Panc1 (cell line): Measurements from ENCODE around the gene RXFP2. TPM values are rescaled to one million over a fixed set of nuclear protein-coding genes. Genes with fewer than 3 reads are reported as not detected.

Experiments used
- ATAC-seq: fragments of 200-7000 bp; cut with Tn5 transposase; 2 replicates; pipeline ENCODE4 v1.9.1; 2020; ENCODE audit warnings: mild to moderate bottlenecking, moderate library complexity
- BruUV-seq: library from RNA; stranded (reverse); fragments of 400-500 nt; replicated peaks from 2 replicates; lab custom pipeline; 2021; lab: Mats Ljungman, UMichigan
- CTCF ChIA-PET: fragments of 300-600 bp; sonication (Branson Sonifier 250); formaldehyde crosslinking; loops from one replicate; lab custom pipeline; 2022; ENCODE audit warnings: antibody characterized with exemption; lab: Charles Lee
- POLR2A ChIA-PET: fragments of 300-600 bp; sonication (Branson Sonifier 250); formaldehyde crosslinking; loops from one replicate; lab custom pipeline; 2022; ENCODE audit warnings: antibody characterized with exemption; lab: Charles Lee
- DNase-seq: peaks from one replicate; pipeline ENCODE4 v3.0.0-alpha.2; 2010; ENCODE audit warnings: low read depth, low spot score
- H3K27ac ChIP-seq: 2 replicates; pipeline ENCODE4 v1.5.1; 2011; ENCODE audit warnings: mild to moderate bottlenecking, low read length, inconsistent platforms
- H3K27me3 ChIP-seq: fragments of 200-500 bp; sonication (Bioruptor generic); 2 replicates; pipeline ENCODE4 v1.6.0; 2014; ENCODE audit warnings: low read length, inconsistent platforms; ENCODE audit not compliant: control insufficient read depth, insufficient read depth
- H3K36me3 ChIP-seq: fragments of 200-500 bp; sonication (Bioruptor generic); 2 replicates; pipeline ENCODE4 v1.5.1; 2014; ENCODE audit warnings: inconsistent platforms, mild to moderate bottlenecking, low read length, moderate library complexity; ENCODE audit not compliant: control insufficient read depth, insufficient read depth
- H3K4me1 ChIP-seq: 2 replicates; pipeline ENCODE4 v1.5.1; 2011; ENCODE audit warnings: inconsistent platforms, mild to moderate bottlenecking, low read length, moderate library complexity; ENCODE audit not compliant: control insufficient read depth, insufficient read depth
- H3K4me3 ChIP-seq, 2 experiments: 2 replicates each; pipeline ENCODE4 v1.5.1; 2011 to 2012; ENCODE audit warnings: low read depth in 2 of 2, low read length in 2 of 2, mild to moderate bottlenecking in 2 of 2, inconsistent platforms in 1 of 2, moderate library complexity in 1 of 2
- H3K9me3 ChIP-seq: fragments of 200-500 bp; sonication (Bioruptor generic); 2 replicates; pipeline ENCODE4 v1.5.1; 2014; ENCODE audit warnings: low read depth, mild to moderate bottlenecking, inconsistent platforms, low read length, moderate library complexity; ENCODE audit not compliant: control insufficient read depth, insufficient read depth
- CTCF ChIP-seq: fragments of 450-650 bp; IDR thresholded peaks from 2 replicates; pipeline ENCODE4 v1.5.1; 2017; ENCODE audit warnings: mild to moderate bottlenecking
- POLR2AphosphoS5 ChIP-seq: IDR thresholded peaks from 2 replicates; pipeline ENCODE4 v1.6.1; 2012; ENCODE audit warnings: mild to moderate bottlenecking, low read depth, low read length, moderate library complexity
- REST ChIP-seq, 2 experiments: IDR thresholded peaks; 2 replicates each; pipeline ENCODE4 v1.6.1; 2011 to 2012; ENCODE audit warnings: low read depth in 2 of 2, control low read depth in 1 of 2, low read length in 1 of 2, mild to moderate bottlenecking in 1 of 2, moderate library complexity in 1 of 2; ENCODE audit not compliant: insufficient read depth in 1 of 2
- SIN3A ChIP-seq: IDR thresholded peaks from 2 replicates; pipeline ENCODE4 v1.6.1; 2012; ENCODE audit warnings: low read depth, mild to moderate bottlenecking, low read length, moderate library complexity, borderline replicate concordance; ENCODE audit not compliant: insufficient read depth
- TCF7L2 ChIP-seq: IDR thresholded peaks from 2 replicates; pipeline ENCODE4 v1.6.1; 2011; ENCODE audit warnings: mild to moderate bottlenecking, low read depth, low read length, inconsistent platforms
- in situ Hi-C: cut with HindIII; loops from 2 replicates; pipeline ENCODE4 v1.10.0; 2016; ENCODE audit warnings: low sequenced_read_pairs, low pct_unique_long_range_greater_than_20kb
- intact Hi-C: fragments of 100-400 bp; cut with micrococcal nuclease; formaldehyde crosslinking; loops from one replicate; pipeline ENCODE4 v1.10.0; 2022; ENCODE audit not compliant: unreplicated experiment
- total RNA-seq: library from RNA; stranded (reverse); gene quantifications from one replicate; pipeline ENCODE4 v1.2.1, GENCODE V29; 2021; ENCODE audit not compliant: unreplicated experiment

RXFP2 gene
- total RNA-seq, 1 experiment from 2014 or later: not detected

- Histone ChIP-seq H3K4me1 (no peaks in the 10 kb centered on the region), H3K9me3 (no peaks in the 10 kb centered on the region), H3K36me3 (no peaks in the 10 kb centered on the region), H3K27me3 (no peaks in the 10 kb centered on the region; the same call in none of the 2 replicates), H3K27ac (no peak overlapping the region), H3K4me3 (no peak overlapping the region)
- intact Hi-C loops (no loop called here), in situ Hi-C loops (no loop called here)
- no peak for ATAC-seq
- TF ChIP-seq CTCF (no peak), SIN3A (no peak), REST (IDR thresholded peaks at IDR 0.05; ENCODE audit: insufficient read depth in 1 of 2, low read depth in 2 of 2, low read length in 1 of 2) (no peak), POLR2AphosphoS5 (no peak)
- POLR2A ChIA-PET: no interaction called here
- CTCF ChIA-PET: no interaction called here
- BruUV-seq: no TSS peak
- DNase-seq: no peak
These were observed 41.7 kb downstream of the RXFP2 start for GRCh38 chr13:31781064-31781463.

- intact Hi-C loops: no loop called here
- DNase-seq: no peak
- BruUV-seq: no TSS peak
- no peak overlapping the region for H3K4me3 ChIP-seq
- in situ Hi-C loops: no loop called here
- H3K9me3 ChIP-seq: no peaks in the 10 kb centered on the region
- ATAC-seq: no peak
- ChIA-PET POLR2A (no interaction called here), CTCF (no interaction called here)
- H3K27ac ChIP-seq: no peak overlapping the region
- TF ChIP-seq REST (IDR thresholded peaks at IDR 0.05; ENCODE audit: insufficient read depth in 1 of 2, low read depth in 2 of 2, low read length in 1 of 2) (no peak), SIN3A (no peak), CTCF (no peak), POLR2AphosphoS5 (no peak), TCF7L2 (no peak)
- no peaks in the 10 kb centered on the region for H3K36me3 ChIP-seq
- no peaks in the 10 kb centered on the region; the same call in none of the 2 replicates for H3K27me3 ChIP-seq
- no peaks in the 10 kb centered on the region for H3K4me1 ChIP-seq
These were observed 46.7 kb downstream of the RXFP2 start for GRCh38 chr13:31786011-31786410.
